PFSK-1 (cell line): ENCODE data around the gene RASAL2.

Experiments
- FOXP2 ChIP-seq: optimal IDR thresholded peaks from 2 replicates; pipeline ENCODE3; 2011; ENCODE audit warnings: borderline replicate concordance, control low read depth, inconsistent platforms; ENCODE audit not compliant: insufficient read depth; ENCODE audit errors: extremely low read length, extremely low read depth
- SIN3A ChIP-seq: IDR thresholded peaks from 2 replicates; pipeline ENCODE4 v1.6.1; 2012; ENCODE audit warnings: mild to moderate bottlenecking, low read length, moderate library complexity, borderline replicate concordance; ENCODE audit not compliant: insufficient read depth
- TF ChIP-seq, protein P1 (sequence below), 2 experiments: IDR thresholded peaks; 2 replicates each; pipeline versions ENCODE4 v1.6.1 to v1.8.0; 2011 to 2012; ENCODE audit warnings: low read depth in 2 of 2, low read length in 2 of 2, control low read depth in 1 of 2, inconsistent platforms in 1 of 2, mild to moderate bottlenecking in 1 of 2, moderate library complexity in 1 of 2; ENCODE audit not compliant: insufficient read depth in 1 of 2

DNA sequence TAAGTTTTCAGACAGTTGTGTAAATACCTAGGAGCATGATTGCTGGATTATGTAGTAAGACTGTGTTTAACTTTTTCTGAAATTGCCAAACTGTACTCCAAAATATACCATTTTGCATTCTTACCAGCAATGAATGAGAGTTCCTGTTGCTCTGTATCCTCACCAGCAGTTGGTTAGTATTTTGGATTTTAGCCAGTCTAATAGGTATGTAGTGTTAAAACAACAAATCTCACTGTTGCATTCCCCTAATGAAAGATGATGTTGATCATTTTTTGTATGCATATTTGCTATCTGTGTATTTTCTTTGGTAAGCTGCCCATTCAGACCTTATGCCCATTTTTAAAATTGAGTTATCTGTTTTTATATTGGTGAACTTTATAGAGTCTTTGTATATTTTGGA lies 89.9 kb downstream of the RASAL2 start:
- TF ChIP-seq FOXP2 (no peak), SIN3A (no peak)
- TF ChIP-seq, protein P1, sequence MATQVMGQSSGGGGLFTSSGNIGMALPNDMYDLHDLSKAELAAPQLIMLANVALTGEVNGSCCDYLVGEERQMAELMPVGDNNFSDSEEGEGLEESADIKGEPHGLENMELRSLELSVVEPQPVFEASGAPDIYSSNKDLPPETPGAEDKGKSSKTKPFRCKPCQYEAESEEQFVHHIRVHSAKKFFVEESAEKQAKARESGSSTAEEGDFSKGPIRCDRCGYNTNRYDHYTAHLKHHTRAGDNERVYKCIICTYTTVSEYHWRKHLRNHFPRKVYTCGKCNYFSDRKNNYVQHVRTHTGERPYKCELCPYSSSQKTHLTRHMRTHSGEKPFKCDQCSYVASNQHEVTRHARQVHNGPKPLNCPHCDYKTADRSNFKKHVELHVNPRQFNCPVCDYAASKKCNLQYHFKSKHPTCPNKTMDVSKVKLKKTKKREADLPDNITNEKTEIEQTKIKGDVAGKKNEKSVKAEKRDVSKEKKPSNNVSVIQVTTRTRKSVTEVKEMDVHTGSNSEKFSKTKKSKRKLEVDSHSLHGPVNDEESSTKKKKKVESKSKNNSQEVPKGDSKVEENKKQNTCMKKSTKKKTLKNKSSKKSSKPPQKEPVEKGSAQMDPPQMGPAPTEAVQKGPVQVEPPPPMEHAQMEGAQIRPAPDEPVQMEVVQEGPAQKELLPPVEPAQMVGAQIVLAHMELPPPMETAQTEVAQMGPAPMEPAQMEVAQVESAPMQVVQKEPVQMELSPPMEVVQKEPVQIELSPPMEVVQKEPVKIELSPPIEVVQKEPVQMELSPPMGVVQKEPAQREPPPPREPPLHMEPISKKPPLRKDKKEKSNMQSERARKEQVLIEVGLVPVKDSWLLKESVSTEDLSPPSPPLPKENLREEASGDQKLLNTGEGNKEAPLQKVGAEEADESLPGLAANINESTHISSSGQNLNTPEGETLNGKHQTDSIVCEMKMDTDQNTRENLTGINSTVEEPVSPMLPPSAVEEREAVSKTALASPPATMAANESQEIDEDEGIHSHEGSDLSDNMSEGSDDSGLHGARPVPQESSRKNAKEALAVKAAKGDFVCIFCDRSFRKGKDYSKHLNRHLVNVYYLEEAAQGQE (IDR thresholded peaks at IDR 0.05; ENCODE audit: insufficient read depth in 1 of 2, low read depth in 2 of 2, low read length in 2 of 2): no peak
